Keratinocyte (primary cell): ENCODE measurements around the gene DENND1A.

Source experiments
- CTCF ChIP-seq, 3 experiments: IDR thresholded peaks in 1 of 3; conservative IDR thresholded peaks in 1 of 3; optimal IDR thresholded peaks in 1 of 3; 2 replicates in 2 of 3; 3 replicates in 1 of 3; pipeline versions ENCODE3 to v1.5.1; 2011; ENCODE audit warnings: low read length in 3 of 3, mild to moderate bottlenecking in 3 of 3, moderate library complexity in 2 of 3, control low read depth in 1 of 3, inconsistent platforms in 1 of 3; ENCODE audit not compliant: insufficient read depth in 2 of 3; ENCODE audit errors: extremely low read depth in 1 of 3
- EZH2 ChIP-seq: IDR thresholded peaks from one replicate; pipeline ENCODE4 v1.6.1; 2012; ENCODE audit warnings: inconsistent platforms, mild to moderate bottlenecking, low read length, moderate library complexity

- TF ChIP-seq CTCF (optimal IDR thresholded peaks at IDR 0.05 in 1 of 3, IDR thresholded peaks at IDR 0.05 in 1 of 3, conservative IDR thresholded peaks at IDR 0.05 in 1 of 3; ENCODE audit: extremely low read depth in 1 of 3, insufficient read depth in 2 of 3, low read length in 3 of 3) (no peak), EZH2 (no peak)
Observed at GRCh38 chr9:123490688-123491087, 439.2 kb downstream of the DENND1A start.
